Measurements from ENCODE around the gene ANKRD40.

Gene ANKRD40

GRCh38 chr17:50687200-50688066 lies 20.3 kb downstream of the ANKRD40 start:
- no peak for DNase-seq (ENCODE audit: extremely low spot score)
- POLR2A ChIA-PET, result no interaction called here
- TF ChIP-seq CTCF (IDR thresholded peaks at IDR 0.05; ENCODE audit: control extremely low read depth, extremely low read depth, low read depth, missing control alignments), result no peak
- CTCF ChIA-PET, result no interaction called here

GRCh38 chr17:50686494-50687199 lies 21.1 kb downstream of the ANKRD40 start:
- CTCF ChIA-PET, result interaction anchor here (1.3 kb wide), 1 partner anchor 53 kb away, joined by 3 read pairs; no protein-coding TSS in a partner anchor
- no peak for TF ChIP-seq CTCF (IDR thresholded peaks at IDR 0.05; ENCODE audit: control extremely low read depth, extremely low read depth, low read depth, missing control alignments)
- POLR2A ChIA-PET, result no interaction called here
- no peak for DNase-seq (ENCODE audit: extremely low spot score)

- POLR2A ChIA-PET, result no interaction called here
- no peak for DNase-seq (ENCODE audit: extremely low spot score)
- CTCF ChIA-PET, result interaction anchor here (1.3 to 1.4 kb wide), 2 partner anchors 53 to 136 kb away, joined by 3 read pairs; no protein-coding TSS in a partner anchor
- no peak for TF ChIP-seq CTCF (IDR thresholded peaks at IDR 0.05; ENCODE audit: control extremely low read depth, extremely low read depth, low read depth, missing control alignments)
These were observed 21.8 kb downstream of the ANKRD40 start for GRCh38 chr17:50685691-50686493.

- TF ChIP-seq CTCF (IDR thresholded peaks at IDR 0.05; ENCODE audit: control extremely low read depth, extremely low read depth, low read depth, missing control alignments), result no peak
- POLR2A ChIA-PET, result no interaction called here
- CTCF ChIA-PET, result interaction anchor here (1.3 to 1.9 kb wide), 3 partner anchors 9 to 135 kb away, joined by 3 to 5 read pairs (median 3); no protein-coding TSS in a partner anchor
- no peak for DNase-seq (ENCODE audit: extremely low spot score)
These were observed 22.4 kb downstream of the ANKRD40 start for GRCh38 chr17:50685334-50685665.

GRCh38 chr17:50684612-50685333 lies 22.9 kb downstream of the ANKRD40 start:
- no peak for TF ChIP-seq CTCF (IDR thresholded peaks at IDR 0.05; ENCODE audit: control extremely low read depth, extremely low read depth, low read depth, missing control alignments)
- DNase-seq (ENCODE audit: extremely low spot score), result no peak
- POLR2A ChIA-PET, result no interaction called here
- CTCF ChIA-PET, result interaction anchor here (1.3 to 1.9 kb wide), 3 partner anchors 10 to 135 kb away, joined by 3 to 5 read pairs (median 3); no protein-coding TSS in a partner anchor
